SK-N-SH (cell line): ENCODE measurements around the gene MET.

Experiments
- CTCF ChIP-seq: fragments of 200-600 bp; sonication (generic); IDR thresholded peaks from 2 replicates; pipeline ENCODE4 v1.6.1; 2017; ENCODE audit warnings: antibody characterized with exemption, mild to moderate bottlenecking, moderate library complexity
- ELF1 ChIP-seq: IDR thresholded peaks from 2 replicates; pipeline ENCODE4 v1.4.0; 2012
- EP300 ChIP-seq, 2 experiments: IDR thresholded peaks; 2 replicates each; pipeline versions ENCODE4 v1.4.0 to v1.6.1; 2012; ENCODE audit warnings: borderline replicate concordance in 1 of 2, low read depth in 1 of 2, low read length in 1 of 2
- EZH2phosphoT487 ChIP-seq: fragments of 200-600 bp; sonication (generic); IDR thresholded peaks from 2 replicates; pipeline ENCODE4 v1.6.1; 2017; ENCODE audit warnings: low read depth, mixed run types, mild to moderate bottlenecking, antibody characterized with exemption, moderate library complexity, borderline replicate concordance
- FOXJ3 ChIP-seq: sonication (generic); formaldehyde crosslinking; IDR thresholded peaks from 2 replicates; pipeline ENCODE4 v1.5.1; 2020; ENCODE audit warnings: mild to moderate bottlenecking, missing genetic modification reagents
- NFIC ChIP-seq: IDR thresholded peaks from 2 replicates; pipeline ENCODE4 v1.4.0; 2012; ENCODE audit warnings: borderline replicate concordance
- SMC3 ChIP-seq: IDR thresholded peaks from 2 replicates; pipeline ENCODE4 v1.6.1; 2012; ENCODE audit warnings: low read depth, low read length, improper control_type of control experiment
- TCF12 ChIP-seq: IDR thresholded peaks from 2 replicates; pipeline ENCODE4 v1.4.0; 2012

DNA sequence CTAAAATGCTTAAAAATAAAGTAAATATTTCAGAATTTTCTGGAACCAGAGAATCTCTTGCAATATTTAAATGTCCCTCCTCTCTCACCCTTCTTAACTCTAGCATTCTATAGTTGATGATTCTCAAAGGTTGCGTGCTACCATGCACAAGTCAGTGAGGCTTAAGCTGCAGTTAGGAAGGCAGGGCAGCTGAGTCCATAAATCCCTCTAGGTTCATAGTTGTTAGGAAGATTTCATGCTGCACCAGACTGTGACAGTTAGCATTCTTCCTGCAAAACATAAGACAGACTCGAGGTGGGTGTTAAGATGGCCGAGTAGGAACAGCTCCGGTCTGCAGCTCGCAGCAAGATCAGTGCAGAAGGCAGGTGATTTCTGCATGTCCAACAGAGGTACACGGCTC, 70.6 kb downstream of the MET start:
- TF ChIP-seq EP300 (IDR thresholded peaks at IDR 0.05; ENCODE audit: borderline replicate concordance in 1 of 2, low read depth in 1 of 2, low read length in 1 of 2) (no peak), CTCF (no peak), FOXJ3 (CRISPR knock-in tag) (no peak), EZH2phosphoT487 (no peak), NFIC (no peak), ELF1 (no peak), TCF12 (no peak), SMC3 (no peak)
